Measurements from ENCODE around the gene TDRD7.

Gene TDRD7

DNA sequence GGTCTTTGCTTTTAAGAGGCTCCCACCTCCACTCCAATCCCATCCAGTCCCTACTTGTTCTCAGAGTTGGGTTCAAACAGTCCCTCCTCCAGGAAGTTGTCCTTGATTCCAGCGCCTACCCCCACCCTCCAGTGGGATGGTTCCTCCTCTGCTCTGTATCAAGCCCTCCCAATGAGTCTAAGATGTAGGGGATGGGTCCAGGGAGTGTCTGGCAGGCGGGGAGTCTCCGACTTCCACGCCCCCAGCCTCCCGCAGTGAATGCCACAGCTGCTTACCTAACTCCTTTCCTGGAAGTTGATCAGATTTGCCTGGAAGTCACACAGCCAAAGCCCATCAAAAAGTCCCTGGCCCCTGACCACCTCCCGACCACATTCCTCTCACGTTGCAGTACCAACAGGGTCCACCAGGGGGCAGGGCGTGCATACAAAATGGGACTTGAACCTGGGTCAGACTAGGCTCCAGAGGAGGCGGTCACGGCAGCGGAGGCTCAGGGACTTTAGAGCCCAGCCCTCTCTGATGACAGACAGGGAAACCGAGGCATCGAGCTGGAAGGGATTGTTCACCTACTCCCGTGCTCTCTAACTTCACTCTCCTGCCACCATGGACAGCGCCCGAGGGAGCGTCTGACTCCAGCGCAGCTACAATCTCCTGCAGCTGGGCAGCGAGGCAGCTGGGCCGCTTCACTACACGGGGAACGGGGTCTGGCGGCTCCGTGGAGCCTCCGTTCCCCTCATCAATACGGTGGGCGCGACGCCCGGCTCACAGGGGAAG lies 25.0 kb upstream of the TDRD7 start:
- H3K4me1 ChIP-seq (ENCODE audit: control insufficient read depth in 1 of 2, insufficient read depth in 2 of 2, low read length in 2 of 2), result peaks cover 46 to 61% of the 10 kb centered on the region in 2 donors
- H3K36me3 ChIP-seq (ENCODE audit: control insufficient read depth in 1 of 2, insufficient read depth in 2 of 2, low read length in 2 of 2), result no peaks in the 10 kb centered on the region
- H3K27ac ChIP-seq (ENCODE audit: low read depth, low read length), result peak overlapping the region; percentile 54
- H3K9me3 ChIP-seq (ENCODE audit: control insufficient read depth in 1 of 2, low read length in 2 of 2), result no peaks in the 10 kb centered on the region
- no peak overlapping the region for H3K9ac ChIP-seq (ENCODE audit: low read depth in 1 of 2, low read length in 2 of 2)
- peak overlapping the region; percentile 41 to 48 for H3K4me3 ChIP-seq (ENCODE audit: low read depth in 1 of 2, low read length in 2 of 2)
- no peaks in the 10 kb centered on the region for H3K27me3 ChIP-seq (ENCODE audit: control insufficient read depth in 1 of 2, insufficient read depth in 2 of 2, low read length in 2 of 2)

DNA sequence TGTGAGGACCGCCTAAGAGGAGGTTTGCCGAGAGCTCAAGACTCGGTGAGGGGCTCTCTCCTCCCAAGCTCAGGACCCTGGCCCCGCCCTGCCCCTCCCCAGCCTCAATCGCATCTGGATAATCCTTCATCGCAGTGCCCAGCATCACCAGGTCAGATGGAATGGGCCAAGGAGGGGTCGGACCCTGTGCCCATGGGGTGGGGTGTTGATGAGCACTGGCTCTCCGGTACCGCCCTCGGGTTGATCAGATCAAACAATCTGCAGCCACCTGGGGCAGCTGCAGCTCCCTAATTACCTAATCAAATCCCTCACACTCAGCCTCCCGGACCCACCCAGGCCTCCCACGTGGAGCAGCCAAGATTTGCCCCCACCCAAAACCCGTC lies 24.4 kb upstream of the TDRD7 start:
- Histone ChIP-seq H3K36me3 (ENCODE audit: control insufficient read depth in 1 of 2, insufficient read depth in 2 of 2, low read length in 2 of 2) (no peaks in the 10 kb centered on the region), H3K9ac (ENCODE audit: low read depth in 1 of 2, low read length in 2 of 2) (no peak overlapping the region), H3K27me3 (ENCODE audit: control insufficient read depth in 1 of 2, insufficient read depth in 2 of 2, low read length in 2 of 2) (no peaks in the 10 kb centered on the region), H3K4me3 (ENCODE audit: low read depth in 1 of 2, low read length in 2 of 2) (peak overlapping the region; percentile 41 to 48), H3K27ac (ENCODE audit: low read depth, low read length) (no peak overlapping the region), H3K4me1 (ENCODE audit: control insufficient read depth in 1 of 2, insufficient read depth in 2 of 2, low read length in 2 of 2) (peaks cover 44 to 57% of the 10 kb centered on the region in 2 donors), H3K9me3 (ENCODE audit: control insufficient read depth in 1 of 2, low read length in 2 of 2) (no peaks in the 10 kb centered on the region)

DNA sequence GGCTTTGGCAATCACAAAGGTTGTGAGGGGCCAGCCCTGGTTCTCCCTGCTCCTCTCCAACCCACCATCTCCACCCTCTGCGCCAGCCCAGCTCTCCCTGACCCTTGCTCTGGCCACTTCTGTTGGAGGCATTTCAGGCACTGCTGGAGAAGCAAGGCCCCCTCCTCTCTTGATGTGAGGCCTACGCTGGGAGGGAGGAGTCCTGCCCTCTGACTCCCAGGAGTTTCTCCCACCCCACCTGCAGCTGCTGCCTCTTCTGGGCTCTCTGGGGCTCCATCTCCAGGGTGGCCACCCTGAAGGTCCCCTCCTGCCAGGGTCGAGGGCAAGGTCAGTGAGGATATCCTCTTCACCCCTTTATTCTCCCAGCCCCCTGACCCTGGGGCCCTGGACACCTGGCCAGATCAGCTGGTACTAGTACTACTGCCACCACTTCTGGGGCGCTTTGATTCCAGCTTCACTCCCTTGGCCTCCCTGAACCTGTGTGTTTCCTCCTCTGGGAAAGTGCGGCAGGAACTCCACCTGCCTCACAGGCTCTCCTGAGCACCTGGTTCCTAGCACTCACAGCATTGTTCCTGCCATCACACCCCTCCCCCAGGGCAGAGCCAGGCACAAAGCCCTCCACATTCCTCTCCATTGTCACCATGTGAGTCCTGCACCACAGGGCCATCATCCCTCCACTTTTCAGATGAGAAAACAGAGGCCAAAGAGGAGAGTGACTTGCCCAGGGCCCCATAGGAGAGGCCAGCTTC lies 23.8 kb upstream of the TDRD7 start:
- peaks cover 39 to 51% of the 10 kb centered on the region in 2 donors for H3K4me1 ChIP-seq (ENCODE audit: control insufficient read depth in 1 of 2, insufficient read depth in 2 of 2, low read length in 2 of 2)
- H3K36me3 ChIP-seq (ENCODE audit: control insufficient read depth in 1 of 2, insufficient read depth in 2 of 2, low read length in 2 of 2), result no peaks in the 10 kb centered on the region
- H3K27ac ChIP-seq (ENCODE audit: low read depth, low read length), result no peak overlapping the region
- H3K9me3 ChIP-seq (ENCODE audit: control insufficient read depth in 1 of 2, low read length in 2 of 2), result no peaks in the 10 kb centered on the region
- H3K4me3 ChIP-seq (ENCODE audit: low read depth in 1 of 2, low read length in 2 of 2), result no peak overlapping the region
- no peaks in the 10 kb centered on the region for H3K27me3 ChIP-seq (ENCODE audit: control insufficient read depth in 1 of 2, insufficient read depth in 2 of 2, low read length in 2 of 2)
- no peak overlapping the region for H3K9ac ChIP-seq (ENCODE audit: low read depth in 1 of 2, low read length in 2 of 2)

DNA sequence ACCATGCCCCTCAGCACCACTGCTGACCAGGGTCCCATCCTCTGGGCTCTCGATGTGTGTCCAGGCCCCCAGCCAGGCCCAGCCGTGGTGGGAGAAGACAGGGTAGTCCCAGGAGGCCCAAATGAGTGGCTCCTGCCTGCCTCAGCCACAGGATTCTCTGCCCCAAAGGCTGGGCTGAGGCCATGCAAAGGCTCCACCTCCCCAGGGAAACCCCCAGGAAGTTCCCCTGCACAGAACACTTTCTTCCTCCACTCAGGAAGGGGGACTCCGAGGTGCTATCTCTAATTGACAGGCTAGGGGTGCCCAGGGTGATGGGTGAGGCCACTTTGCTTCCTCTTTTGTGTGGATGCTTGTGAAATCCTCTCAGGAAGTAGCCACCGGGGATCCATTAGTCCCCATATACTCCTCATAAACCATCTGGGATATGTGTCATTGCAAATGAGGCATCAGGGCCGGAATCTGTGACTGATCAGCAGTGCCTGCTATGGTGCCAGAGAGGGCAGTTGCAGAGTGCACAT lies 23.1 kb upstream of the TDRD7 start:
- Histone ChIP-seq H3K27me3 (ENCODE audit: control insufficient read depth in 1 of 2, insufficient read depth in 2 of 2, low read length in 2 of 2) (no peaks in the 10 kb centered on the region), H3K4me3 (ENCODE audit: low read depth in 1 of 2, low read length in 2 of 2) (no peak overlapping the region), H3K27ac (ENCODE audit: low read depth, low read length) (no peak overlapping the region), H3K9me3 (ENCODE audit: control insufficient read depth in 1 of 2, low read length in 2 of 2) (no peaks in the 10 kb centered on the region), H3K36me3 (ENCODE audit: control insufficient read depth in 1 of 2, insufficient read depth in 2 of 2, low read length in 2 of 2) (no peaks in the 10 kb centered on the region), H3K9ac (ENCODE audit: low read depth in 1 of 2, low read length in 2 of 2) (no peak overlapping the region), H3K4me1 (ENCODE audit: control insufficient read depth in 1 of 2, insufficient read depth in 2 of 2, low read length in 2 of 2) (peaks cover 34 to 45% of the 10 kb centered on the region in 2 donors)

DNA sequence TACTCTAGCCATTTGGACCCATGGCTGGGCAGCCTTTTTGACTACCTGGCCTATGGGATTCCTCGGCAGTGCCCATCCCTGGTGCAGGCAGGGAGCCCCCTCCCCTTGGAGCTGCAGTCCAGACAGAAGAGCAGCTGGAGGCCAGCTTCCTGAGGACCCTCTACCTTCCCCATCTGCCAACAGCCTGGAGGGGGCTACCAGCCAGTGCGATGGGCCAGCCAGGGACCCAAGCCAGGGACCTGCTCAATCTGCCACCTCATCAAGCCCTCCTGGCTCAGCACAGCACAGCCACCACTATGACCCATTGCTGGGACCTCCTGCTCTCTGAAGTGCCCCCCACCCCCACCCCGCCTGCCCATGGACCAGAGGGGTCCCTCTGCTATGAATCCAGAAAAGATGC lies 22.6 kb upstream of the TDRD7 start:
- Histone ChIP-seq H3K9me3 (ENCODE audit: control insufficient read depth in 1 of 2, low read length in 2 of 2) (no peaks in the 10 kb centered on the region), H3K4me1 (ENCODE audit: control insufficient read depth in 1 of 2, insufficient read depth in 2 of 2, low read length in 2 of 2) (peaks cover 30 to 41% of the 10 kb centered on the region in 2 donors), H3K36me3 (ENCODE audit: control insufficient read depth in 1 of 2, insufficient read depth in 2 of 2, low read length in 2 of 2) (no peaks in the 10 kb centered on the region), H3K27ac (ENCODE audit: low read depth, low read length) (no peak overlapping the region), H3K27me3 (ENCODE audit: control insufficient read depth in 1 of 2, insufficient read depth in 2 of 2, low read length in 2 of 2) (no peaks in the 10 kb centered on the region), H3K9ac (ENCODE audit: low read depth in 1 of 2, low read length in 2 of 2) (no peak overlapping the region), H3K4me3 (ENCODE audit: low read depth in 1 of 2, low read length in 2 of 2) (no peak overlapping the region)

DNA sequence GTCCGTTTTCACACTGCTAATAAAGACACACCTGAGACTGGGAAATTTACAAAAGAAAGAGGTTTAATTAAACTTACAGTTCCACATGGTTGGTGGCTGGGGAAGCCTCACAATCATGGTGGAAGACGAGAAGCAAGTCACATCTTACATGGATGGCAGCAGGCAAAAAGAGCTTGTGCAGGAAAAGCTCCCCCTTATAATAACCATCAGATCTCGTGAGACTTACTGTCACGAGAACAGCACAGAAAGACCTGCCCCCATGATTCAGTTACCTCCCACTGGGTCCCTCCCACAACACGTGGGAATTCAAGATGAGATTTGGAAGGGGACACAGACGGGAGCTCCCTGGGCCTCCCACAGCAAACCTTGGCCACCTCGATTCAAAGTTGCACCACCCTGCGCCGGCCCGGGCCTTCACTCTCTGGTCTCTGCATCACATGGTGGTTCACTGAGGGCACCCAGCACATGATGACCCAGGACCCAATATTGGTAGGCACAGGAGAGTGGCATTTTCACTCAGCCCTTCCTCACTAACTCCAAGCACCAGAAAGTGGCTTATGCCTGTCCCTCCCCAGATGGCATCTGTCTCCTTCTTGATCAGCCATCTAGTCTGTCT lies 21.0 kb upstream of the TDRD7 start:
- H3K4me1 ChIP-seq (ENCODE audit: control insufficient read depth in 1 of 2, insufficient read depth in 2 of 2, low read length in 2 of 2), result peaks cover 15 to 24% of the 10 kb centered on the region in 2 donors
- H3K27me3 ChIP-seq (ENCODE audit: control insufficient read depth in 1 of 2, insufficient read depth in 2 of 2, low read length in 2 of 2), result no peaks in the 10 kb centered on the region
- H3K9me3 ChIP-seq (ENCODE audit: control insufficient read depth in 1 of 2, low read length in 2 of 2), result no peaks in the 10 kb centered on the region
- no peak overlapping the region for H3K27ac ChIP-seq (ENCODE audit: low read depth, low read length)
- H3K4me3 ChIP-seq (ENCODE audit: low read depth in 1 of 2, low read length in 2 of 2), result no peak overlapping the region
- no peaks in the 10 kb centered on the region for H3K36me3 ChIP-seq (ENCODE audit: control insufficient read depth in 1 of 2, insufficient read depth in 2 of 2, low read length in 2 of 2)
- H3K9ac ChIP-seq (ENCODE audit: low read depth in 1 of 2, low read length in 2 of 2), result no peak overlapping the region

DNA sequence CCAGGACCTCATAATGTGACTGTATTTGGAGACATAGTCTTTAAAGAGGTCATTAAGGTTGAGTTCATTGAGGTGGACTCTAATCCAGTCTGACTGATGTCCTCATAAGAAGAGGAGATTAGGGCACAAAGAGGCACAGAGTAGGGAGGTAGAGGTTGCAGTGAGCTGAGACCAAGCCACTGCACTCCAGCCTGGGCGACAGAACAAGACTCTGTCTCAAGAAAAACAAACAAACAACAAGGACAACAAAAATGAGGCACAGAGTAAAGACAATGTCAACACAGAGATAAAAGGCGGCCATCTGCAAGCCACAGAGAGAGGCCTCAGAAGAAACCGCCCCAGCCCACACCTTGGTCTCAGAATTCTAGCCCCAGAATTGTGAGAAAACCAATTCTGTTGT lies 17.0 kb upstream of the TDRD7 start:
- H3K9ac ChIP-seq (ENCODE audit: low read depth in 1 of 2, low read length in 2 of 2), result no peak overlapping the region
- H3K4me3 ChIP-seq (ENCODE audit: low read depth in 1 of 2, low read length in 2 of 2), result no peak overlapping the region
- no peaks in the 10 kb centered on the region for H3K9me3 ChIP-seq (ENCODE audit: control insufficient read depth in 1 of 2, low read length in 2 of 2)
- no peaks in the 10 kb centered on the region for H3K27me3 ChIP-seq (ENCODE audit: control insufficient read depth in 1 of 2, insufficient read depth in 2 of 2, low read length in 2 of 2)
- H3K4me1 ChIP-seq (ENCODE audit: control insufficient read depth in 1 of 2, insufficient read depth in 2 of 2, low read length in 2 of 2), result peaks cover 9% of the 10 kb centered on the region in 2 donors
- no peaks in the 10 kb centered on the region for H3K36me3 ChIP-seq (ENCODE audit: control insufficient read depth in 1 of 2, insufficient read depth in 2 of 2, low read length in 2 of 2)
- no peak overlapping the region for H3K27ac ChIP-seq (ENCODE audit: low read depth, low read length)

DNA sequence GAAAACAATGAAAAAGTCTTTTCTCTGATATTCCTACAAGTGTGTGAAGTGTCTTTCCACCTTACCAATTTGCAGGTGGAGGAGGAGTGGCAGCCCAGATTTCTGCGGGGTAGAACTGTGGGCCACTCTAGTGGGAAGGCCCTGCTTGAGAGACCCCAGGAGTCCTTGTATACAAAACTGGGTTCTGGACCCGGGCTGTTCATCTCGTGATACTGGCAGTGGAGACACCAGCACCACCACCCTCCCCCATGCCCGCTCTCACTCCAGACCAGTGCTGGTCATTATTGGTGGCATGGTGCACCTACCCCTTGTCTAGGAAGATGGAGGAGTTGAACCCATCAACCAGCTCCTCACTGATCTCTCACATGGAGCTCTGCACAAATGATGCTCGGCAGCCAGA lies 16.2 kb upstream of the TDRD7 start:
- Histone ChIP-seq H3K27me3 (ENCODE audit: control insufficient read depth in 1 of 2, insufficient read depth in 2 of 2, low read length in 2 of 2) (no peaks in the 10 kb centered on the region), H3K27ac (ENCODE audit: low read depth, low read length) (no peak overlapping the region), H3K9ac (ENCODE audit: low read depth in 1 of 2, low read length in 2 of 2) (no peak overlapping the region), H3K36me3 (ENCODE audit: control insufficient read depth in 1 of 2, insufficient read depth in 2 of 2, low read length in 2 of 2) (no peaks in the 10 kb centered on the region), H3K4me1 (ENCODE audit: control insufficient read depth in 1 of 2, insufficient read depth in 2 of 2, low read length in 2 of 2) (peaks cover 9% of the 10 kb centered on the region in 2 donors), H3K4me3 (ENCODE audit: low read depth in 1 of 2, low read length in 2 of 2) (no peak overlapping the region), H3K9me3 (ENCODE audit: control insufficient read depth in 1 of 2, low read length in 2 of 2) (no peaks in the 10 kb centered on the region)

DNA sequence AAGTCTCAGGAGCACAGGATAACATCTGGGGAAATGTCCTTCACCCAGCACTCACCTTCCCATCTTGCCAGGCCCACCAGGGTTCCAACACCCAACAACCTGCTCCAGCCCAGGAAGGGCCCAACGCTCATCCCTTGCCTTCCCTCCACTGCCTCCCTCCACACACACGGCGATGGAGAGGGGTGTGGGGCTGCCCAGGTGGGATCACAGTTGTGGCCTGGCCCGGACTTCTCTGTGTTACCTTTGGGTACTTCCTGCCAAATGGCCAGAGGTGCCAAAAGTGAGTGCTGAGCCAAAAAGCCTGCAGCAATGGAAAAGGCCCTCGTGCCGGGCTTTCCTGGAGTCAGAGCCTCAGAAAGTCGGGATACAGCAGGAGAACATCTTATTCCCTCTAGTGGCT lies 15.6 kb upstream of the TDRD7 start:
- Histone ChIP-seq H3K36me3 (ENCODE audit: control insufficient read depth in 1 of 2, insufficient read depth in 2 of 2, low read length in 2 of 2) (no peaks in the 10 kb centered on the region), H3K9me3 (ENCODE audit: control insufficient read depth in 1 of 2, low read length in 2 of 2) (no peaks in the 10 kb centered on the region), H3K27ac (ENCODE audit: low read depth, low read length) (no peak overlapping the region), H3K4me3 (ENCODE audit: low read depth in 1 of 2, low read length in 2 of 2) (no peak overlapping the region), H3K4me1 (ENCODE audit: control insufficient read depth in 1 of 2, insufficient read depth in 2 of 2, low read length in 2 of 2) (peaks cover 9% of the 10 kb centered on the region in 2 donors), H3K27me3 (ENCODE audit: control insufficient read depth in 1 of 2, insufficient read depth in 2 of 2, low read length in 2 of 2) (no peaks in the 10 kb centered on the region), H3K9ac (ENCODE audit: low read depth in 1 of 2, low read length in 2 of 2) (no peak overlapping the region)

DNA sequence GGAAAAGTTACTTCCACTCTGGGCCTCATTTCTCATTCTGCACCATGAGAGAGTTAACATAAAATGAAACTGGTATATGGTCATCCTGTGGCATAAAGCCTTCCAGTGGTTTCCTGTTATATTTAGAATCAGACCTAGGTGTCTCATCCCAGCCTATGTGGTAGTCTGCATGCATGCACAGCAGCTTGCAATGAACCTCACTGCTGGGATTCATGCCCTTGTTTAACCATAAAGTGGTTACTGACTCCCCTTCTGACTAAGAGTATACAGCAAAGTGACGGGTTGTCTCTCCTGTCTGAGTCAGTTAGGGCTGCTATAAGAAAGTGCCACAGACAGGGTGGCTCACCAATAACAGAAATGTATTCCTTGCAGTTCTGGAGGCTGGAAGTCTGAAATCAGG lies 14.7 kb upstream of the TDRD7 start:
- no peaks in the 10 kb centered on the region for H3K9me3 ChIP-seq (ENCODE audit: control insufficient read depth in 1 of 2, low read length in 2 of 2)
- no peaks in the 10 kb centered on the region for H3K36me3 ChIP-seq (ENCODE audit: control insufficient read depth in 1 of 2, insufficient read depth in 2 of 2, low read length in 2 of 2)
- H3K27ac ChIP-seq (ENCODE audit: low read depth, low read length), result no peak overlapping the region
- no peaks in the 10 kb centered on the region for H3K27me3 ChIP-seq (ENCODE audit: control insufficient read depth in 1 of 2, insufficient read depth in 2 of 2, low read length in 2 of 2)
- no peak overlapping the region for H3K9ac ChIP-seq (ENCODE audit: low read depth in 1 of 2, low read length in 2 of 2)
- H3K4me1 ChIP-seq (ENCODE audit: control insufficient read depth in 1 of 2, insufficient read depth in 2 of 2, low read length in 2 of 2), result peaks cover 9% of the 10 kb centered on the region in 2 donors
- no peak overlapping the region for H3K4me3 ChIP-seq (ENCODE audit: low read depth in 1 of 2, low read length in 2 of 2)
